ENCODE measurements around the gene UNC13D.
A peak's percentile ranks its signal among the peaks of the same experiment; 100 is the strongest.
"Not testable (repeated sequence)": the region's sequence is repeated elsewhere in the genome, so short reads cannot be mapped to it uniquely, and the experiment has no call there.

UNC13D gene

GRCh38 chr17:75778861-75779249 lies 65.3 kb downstream of the UNC13D start:
- peak; percentile 77; the same call in 1 of the 2 replicates for TF ChIP-seq CSRNP3 (CRISPR knock-in tag; IDR thresholded peaks at IDR 0.05)
- TF ChIP-seq ZFP30 (CRISPR knock-in tag; IDR thresholded peaks at IDR 0.05), result peak; percentile 20; the same call in 1 of the 2 replicates
- peak; percentile 97 for TF ChIP-seq PATZ1 (CRISPR knock-in tag; IDR thresholded peaks at IDR 0.05; ENCODE audit: borderline replicate concordance)
- no peak for TF ChIP-seq TOX (CRISPR knock-in tag; IDR thresholded peaks at IDR 0.05; ENCODE audit: borderline replicate concordance)
- TF ChIP-seq ZNF70 (CRISPR knock-in tag; IDR thresholded peaks at IDR 0.05), result no peak
- ATAC-seq, result no peak

GRCh38 chr17:75778066-75778860 lies 65.9 kb downstream of the UNC13D start:
- TF ChIP-seq CSRNP3 (CRISPR knock-in tag; IDR thresholded peaks at IDR 0.05) (peak; percentile 57; the same call in 1 of the 2 replicates), ZC3H10 (CRISPR knock-in tag; IDR thresholded peaks at IDR 0.05) (0 out of 2 replicates have a peak, but pooled peaks have one; percentile 12)
- ATAC-seq, result not testable (repeated sequence)

- no peak for ATAC-seq
- TF ChIP-seq OSR1 (CRISPR knock-in tag; IDR thresholded peaks at IDR 0.05) (no peak), CSDC2 (CRISPR knock-in tag; IDR thresholded peaks at IDR 0.05) (no peak), ZC3H10 (CRISPR knock-in tag; IDR thresholded peaks at IDR 0.05) (no peak), ISL1 (CRISPR knock-in tag; IDR thresholded peaks at IDR 0.05) (no peak), GLIS3 (CRISPR knock-in tag; IDR thresholded peaks at IDR 0.05) (no peak; the same call in 1 of the 2 replicates), TSHZ2 (CRISPR knock-in tag; IDR thresholded peaks at IDR 0.05) (no peak), ESRRG (CRISPR knock-in tag; IDR thresholded peaks at IDR 0.05) (no peak), CSRNP3 (CRISPR knock-in tag; IDR thresholded peaks at IDR 0.05) (peak; percentile 65), ZNF8 (CRISPR knock-in tag; IDR thresholded peaks at IDR 0.05) (0 out of 2 replicates have a peak, but pooled peaks have one; percentile 21), SNAI2 (CRISPR knock-in tag; IDR thresholded peaks at IDR 0.05) (no peak), PATZ1 (CRISPR knock-in tag; IDR thresholded peaks at IDR 0.05; ENCODE audit: borderline replicate concordance) (0 out of 2 replicates have a peak, but pooled peaks have one; percentile 24), ARNTL (CRISPR knock-in tag; IDR thresholded peaks at IDR 0.05; ENCODE audit: borderline replicate concordance, low read depth) (no peak; the same call in 1 of the 2 replicates), POU6F1 (CRISPR knock-in tag; IDR thresholded peaks at IDR 0.05; ENCODE audit: borderline replicate concordance, low read depth) (peak; percentile 65; the same call in 1 of the 2 replicates), CREB5 (CRISPR knock-in tag; IDR thresholded peaks at IDR 0.05; ENCODE audit: low read depth) (peak; percentile 54), BACH2 (CRISPR knock-in tag; IDR thresholded peaks at IDR 0.05; ENCODE audit: borderline replicate concordance) (no peak), TOX (CRISPR knock-in tag; IDR thresholded peaks at IDR 0.05; ENCODE audit: borderline replicate concordance) (peak; percentile 10; the same call in 1 of the 2 replicates), ZNF565 (CRISPR knock-in tag; conservative IDR thresholded peaks at IDR 0.05; ENCODE audit: low read depth) (no peak), TCF4 (CRISPR knock-in tag; IDR thresholded peaks at IDR 0.05; ENCODE audit: borderline replicate concordance) (no peak; the same call in 1 of the 2 replicates), PPARA (CRISPR knock-in tag; IDR thresholded peaks at IDR 0.05; ENCODE audit: borderline replicate concordance) (no peak)
Observed at GRCh38 chr17:75777296-75777922, 66.8 kb downstream of the UNC13D start.

Measured in SK-N-SH treated with all-trans-retinoic acid at 6 μM for 48 hours (cell line).